OCI-LY1 (cell line): ENCODE measurements around the gene P2RY14.

ENCODE experiments used
- H2AFZ ChIP-seq: fragments of 200-600 bp; sonication (generic), shearing (Covaris generic); 2 replicates; pipeline ENCODE4 v1.6.0; 2014; ENCODE audit warnings: antibody characterized with exemption, mild to moderate bottlenecking, low read length
- H3F3A ChIP-seq: fragments of 200-600 bp; sonication (generic), shearing (Covaris generic); 2 replicates; pipeline ENCODE4 v1.6.0; 2014; ENCODE audit warnings: mild to moderate bottlenecking, antibody characterized with exemption, low read length, moderate library complexity; ENCODE audit not compliant: insufficient read depth
- H3K27ac ChIP-seq: fragments of 200-600 bp; sonication (generic); 2 replicates; pipeline ENCODE4 v1.5.1; 2014; ENCODE audit warnings: low read length, mixed run types, mild to moderate bottlenecking, low read depth; ENCODE audit not compliant: poor library complexity, severe bottlenecking
- H3K27me3 ChIP-seq: fragments of 200-600 bp; sonication (generic); 2 replicates; pipeline ENCODE4 v1.6.0; 2014; ENCODE audit warnings: antibody characterized with exemption, mild to moderate bottlenecking, low read length, moderate library complexity; ENCODE audit not compliant: insufficient read depth
- H3K36me3 ChIP-seq: fragments of 200-600 bp; sonication (generic); 2 replicates; pipeline ENCODE4 v1.6.1; 2014; ENCODE audit warnings: mild to moderate bottlenecking, antibody characterized with exemption, low read length, moderate library complexity, mixed read lengths; ENCODE audit not compliant: insufficient read depth
- H3K4me1 ChIP-seq: fragments of 200-600 bp; sonication (generic); 2 replicates; pipeline ENCODE4 v1.5.1; 2014; ENCODE audit warnings: mild to moderate bottlenecking, low read length, moderate library complexity; ENCODE audit not compliant: insufficient read depth, severe bottlenecking
- H3K4me2 ChIP-seq: fragments of 200-600 bp; sonication (generic), shearing (Covaris generic); 2 replicates; pipeline ENCODE4 v1.6.1; 2014; ENCODE audit warnings: low read length
- H3K4me3 ChIP-seq: fragments of 200-600 bp; sonication (generic); 2 replicates; pipeline ENCODE4 v1.5.1; 2014; ENCODE audit warnings: low read length, low read depth, mild to moderate bottlenecking, mixed read lengths; ENCODE audit not compliant: poor library complexity, severe bottlenecking
- H3K79me2 ChIP-seq: fragments of 200-600 bp; shearing (Covaris generic); 2 replicates; pipeline ENCODE4 v1.6.1; 2016; ENCODE audit warnings: mixed run types, low read length, mixed read lengths; ENCODE audit not compliant: insufficient read depth
- H3K9ac ChIP-seq: fragments of 200-600 bp; sonication (generic), shearing (Covaris generic); 2 replicates; pipeline ENCODE4 v1.6.1; 2014; ENCODE audit warnings: mild to moderate bottlenecking, low read length, mixed read lengths
- H3K9me2 ChIP-seq: fragments of 200-600 bp; sonication (generic), shearing (Covaris generic); 2 replicates; pipeline ENCODE4 v1.6.1; 2014; ENCODE audit warnings: low read depth, mild to moderate bottlenecking, low read length, mixed read lengths
- H3K9me3 ChIP-seq: fragments of 200-600 bp; shearing (Covaris generic); 2 replicates; pipeline ENCODE4 v1.6.1; 2014; ENCODE audit warnings: low read length, mixed read lengths
- H4K20me1 ChIP-seq: fragments of 200-600 bp; sonication (generic), shearing (Covaris generic); 2 replicates; pipeline ENCODE4 v1.6.0; 2016; ENCODE audit warnings: mild to moderate bottlenecking, low read length; ENCODE audit not compliant: insufficient read depth
- EZH2 ChIP-seq: fragments of 200-600 bp; sonication (generic), shearing (Covaris generic); IDR thresholded peaks from 2 replicates; pipeline ENCODE4 v1.8.0; 2017; ENCODE audit warnings: borderline replicate concordance, mixed run types, mild to moderate bottlenecking, antibody characterized with exemption, low read length, moderate library complexity, mixed read lengths
- TF ChIP-seq, protein P1 (sequence below): fragments of 200-600 bp; sonication (generic), shearing (Covaris generic); IDR thresholded peaks from 2 replicates; pipeline ENCODE4 v1.5.1; 2017; ENCODE audit warnings: mild to moderate bottlenecking, antibody characterized with exemption, low read length, moderate library complexity, mixed read lengths

The P2RY14 gene

GRCh38 chr3:151315846-151316245 lies 37.5 kb upstream of the P2RY14 start:
- Histone ChIP-seq H3K4me1 (no peaks in the 10 kb centered on the region), H3K9me3 (no peaks in the 10 kb centered on the region), H3K79me2 (no peaks in the 10 kb centered on the region), H2AFZ (no peak overlapping the region), H3K27ac (no peak overlapping the region), H3K9me2 (no peaks in the 10 kb centered on the region), H3K4me3 (no peak overlapping the region), H3K4me2 (no peak overlapping the region), H3K9ac (no peak overlapping the region), H3F3A (no peaks in the 10 kb centered on the region), H3K36me3 (no peaks in the 10 kb centered on the region), H4K20me1 (no peaks in the 10 kb centered on the region), H3K27me3 (no peaks in the 10 kb centered on the region)
- no peak for TF ChIP-seq EZH2
- TF ChIP-seq, protein P1, sequence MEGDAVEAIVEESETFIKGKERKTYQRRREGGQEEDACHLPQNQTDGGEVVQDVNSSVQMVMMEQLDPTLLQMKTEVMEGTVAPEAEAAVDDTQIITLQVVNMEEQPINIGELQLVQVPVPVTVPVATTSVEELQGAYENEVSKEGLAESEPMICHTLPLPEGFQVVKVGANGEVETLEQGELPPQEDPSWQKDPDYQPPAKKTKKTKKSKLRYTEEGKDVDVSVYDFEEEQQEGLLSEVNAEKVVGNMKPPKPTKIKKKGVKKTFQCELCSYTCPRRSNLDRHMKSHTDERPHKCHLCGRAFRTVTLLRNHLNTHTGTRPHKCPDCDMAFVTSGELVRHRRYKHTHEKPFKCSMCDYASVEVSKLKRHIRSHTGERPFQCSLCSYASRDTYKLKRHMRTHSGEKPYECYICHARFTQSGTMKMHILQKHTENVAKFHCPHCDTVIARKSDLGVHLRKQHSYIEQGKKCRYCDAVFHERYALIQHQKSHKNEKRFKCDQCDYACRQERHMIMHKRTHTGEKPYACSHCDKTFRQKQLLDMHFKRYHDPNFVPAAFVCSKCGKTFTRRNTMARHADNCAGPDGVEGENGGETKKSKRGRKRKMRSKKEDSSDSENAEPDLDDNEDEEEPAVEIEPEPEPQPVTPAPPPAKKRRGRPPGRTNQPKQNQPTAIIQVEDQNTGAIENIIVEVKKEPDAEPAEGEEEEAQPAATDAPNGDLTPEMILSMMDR = no peak

- Histone ChIP-seq H4K20me1 (no peaks in the 10 kb centered on the region), H3K27ac (no peak overlapping the region), H3K79me2 (no peaks in the 10 kb centered on the region), H2AFZ (no peak overlapping the region), H3K9me2 (no peaks in the 10 kb centered on the region), H3K9ac (no peak overlapping the region), H3K36me3 (no peaks in the 10 kb centered on the region), H3K4me3 (no peak overlapping the region), H3K4me2 (no peak overlapping the region), H3K27me3 (no peaks in the 10 kb centered on the region), H3F3A (no peaks in the 10 kb centered on the region), H3K9me3 (no peaks in the 10 kb centered on the region), H3K4me1 (no peaks in the 10 kb centered on the region)
- TF ChIP-seq, protein P1 = no peak
- TF ChIP-seq EZH2 = no peak
Observed at GRCh38 chr3:151315136-151315535, 36.8 kb upstream of the P2RY14 start.

DNA sequence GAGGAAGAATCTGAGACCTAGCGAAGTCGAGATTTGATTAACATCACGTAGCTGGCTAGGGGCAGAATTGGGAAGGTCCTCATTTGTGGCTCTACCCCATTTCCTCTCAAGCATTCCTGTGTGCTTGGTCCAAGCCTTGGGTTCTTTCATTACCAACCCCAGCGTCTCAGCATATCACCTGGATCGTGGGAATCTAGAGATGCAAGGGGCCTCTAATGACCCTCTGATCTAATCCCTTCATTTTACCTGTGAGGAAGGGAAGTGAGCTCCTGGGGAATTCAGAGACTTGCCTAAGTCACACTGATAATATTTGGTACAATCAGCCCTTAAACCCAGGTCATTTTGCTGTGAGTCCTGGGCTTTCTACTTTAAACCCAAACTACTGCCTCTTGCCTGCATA lies 36.3 kb upstream of the P2RY14 start:
- no peak overlapping the region for H3K4me3 ChIP-seq
- no peaks in the 10 kb centered on the region for H4K20me1 ChIP-seq
- H3K27ac ChIP-seq = no peak overlapping the region
- no peaks in the 10 kb centered on the region for H3F3A ChIP-seq
- no peaks in the 10 kb centered on the region for H3K36me3 ChIP-seq
- no peaks in the 10 kb centered on the region for H3K9me2 ChIP-seq
- no peak for TF ChIP-seq EZH2
- TF ChIP-seq, protein P1 = no peak
- no peak overlapping the region for H3K4me2 ChIP-seq
- H3K79me2 ChIP-seq = no peaks in the 10 kb centered on the region
- H3K4me1 ChIP-seq = no peaks in the 10 kb centered on the region
- H3K9ac ChIP-seq = no peak overlapping the region
- no peak overlapping the region for H2AFZ ChIP-seq
- H3K9me3 ChIP-seq = no peaks in the 10 kb centered on the region
- no peaks in the 10 kb centered on the region for H3K27me3 ChIP-seq
